Calu3 (cell line): ENCODE data around the gene RPS15. TPM values are rescaled to one million over a fixed set of nuclear protein-coding genes. Genes with fewer than 3 reads are reported as not detected.

ENCODE experiments used
- BruUV-seq: library from RNA; stranded (reverse); fragments of 400-500 nt; replicated peaks from 2 replicates; lab custom pipeline; 2021; lab: Mats Ljungman, UMichigan
- CTCF ChIA-PET: fragments of 300-600 bp; sonication (Branson Sonifier 250); formaldehyde crosslinking; loops from one replicate; lab custom pipeline; 2022; ENCODE audit warnings: antibody characterized with exemption; lab: Charles Lee
- DNase-seq: peaks from one replicate; pipeline ENCODE4 v3.0.0; 2022
- H3K27ac Mint-ChIP-seq: one replicate; pipeline ENCODE4 v1.8.0; 2022; ENCODE audit warnings: mixed read lengths; ENCODE audit not compliant: unreplicated experiment
- H3K27me3 Mint-ChIP-seq: one replicate; pipeline ENCODE4 v1.8.0; 2022; ENCODE audit warnings: mixed read lengths; ENCODE audit not compliant: unreplicated experiment
- H3K36me3 Mint-ChIP-seq: one replicate; pipeline ENCODE4 v1.8.0; 2022; ENCODE audit warnings: mild to moderate bottlenecking, moderate library complexity, mixed read lengths; ENCODE audit not compliant: insufficient read depth, unreplicated experiment
- H3K4me1 Mint-ChIP-seq: one replicate; pipeline ENCODE4 v1.8.0; 2022; ENCODE audit warnings: mild to moderate bottlenecking, low read depth, mixed read lengths; ENCODE audit not compliant: unreplicated experiment
- H3K4me3 Mint-ChIP-seq: one replicate; pipeline ENCODE4 v1.8.0; 2022; ENCODE audit warnings: mild to moderate bottlenecking, low read depth, moderate library complexity, mixed read lengths; ENCODE audit not compliant: unreplicated experiment
- H3K9me3 Mint-ChIP-seq: one replicate; pipeline ENCODE4 v1.8.0; 2022; ENCODE audit warnings: low read depth, mixed read lengths; ENCODE audit not compliant: unreplicated experiment
- CTCF ChIP-seq: fragments of 200-600 bp; IDR thresholded peaks from one replicate; pipeline ENCODE4 v1.8.0; 2022; ENCODE audit warnings: antibody characterized with exemption; ENCODE audit not compliant: unreplicated experiment
- intact Hi-C: fragments of 100-400 bp; cut with micrococcal nuclease; formaldehyde crosslinking; loops from one replicate; pipeline ENCODE4 v1.10.0; 2022; ENCODE audit not compliant: unreplicated experiment
- total RNA-seq: library from RNA; stranded (reverse); gene quantifications from 2 replicates; pipeline ENCODE4 v1.2.3, GENCODE V29; 2022

Gene RPS15
- total RNA-seq, 1 experiment from 2014 or later, result 628 TPM

- H3K9me3 Mint-ChIP-seq, result no peaks in the 10 kb centered on the region
Observed at GRCh38 chr19:1406774-1407527, 31.2 kb upstream of the RPS15 start.

GRCh38 chr19:1407528-1408299 lies 30.5 kb upstream of the RPS15 start, which contains the start of gene DAZAP1:
Gene DAZAP1, plus strand, starts transcription at chr19:1407586. Its CDS starts 188 bp downstream, at chr19:1407774.
- intact Hi-C loops, result no loop called here
- Mint-ChIP-seq H3K27ac (no peak within 1 kb of the TSS), H3K36me3 (peaks cover 40% of the 10 kb centered on the region), H3K27me3 (no peaks in the 10 kb centered on the region), H3K4me3 (peak within 1 kb of the TSS; percentile 86), H3K9me3 (no peaks in the 10 kb centered on the region), H3K4me1 (peaks cover 33% of the 10 kb centered on the region)
- BruUV-seq, result no TSS peak
- no peak for TF ChIP-seq CTCF
- CTCF ChIA-PET, result no interaction called here
- peak; percentile 20 for DNase-seq

More at GRCh38 chr19:1406774-1407527, 31.2 kb upstream of the RPS15 start:
- Mint-ChIP-seq H3K4me1 (peaks cover 36% of the 10 kb centered on the region), H3K27ac (no peak overlapping the region), H3K36me3 (peaks cover 40% of the 10 kb centered on the region), H3K4me3 (peak overlapping the region; percentile 78), H3K27me3 (no peaks in the 10 kb centered on the region)
- no TSS peak for BruUV-seq
- CTCF ChIA-PET, result no interaction called here
- peak; percentile 98 for DNase-seq
- TF ChIP-seq CTCF, result peak; percentile 14
- intact Hi-C loops, result no loop called here

GRCh38 chr19:1408300-1409203 lies 29.6 kb upstream of the RPS15 start:
- no peak for TF ChIP-seq CTCF
- intact Hi-C loops, result no loop called here
- peaks cover 45% of the 10 kb centered on the region for H3K36me3 Mint-ChIP-seq
- peak; percentile 30 for DNase-seq
- H3K9me3 Mint-ChIP-seq, result no peaks in the 10 kb centered on the region
- CTCF ChIA-PET, result interaction anchor here (0.6 kb wide), 1 partner anchor 346 kb away, joined by 11 read pairs; no protein-coding TSS in a partner anchor
- peaks cover 26% of the 10 kb centered on the region for H3K4me1 Mint-ChIP-seq
- BruUV-seq, result TSS peak; percentile 70
- peak overlapping the region; percentile 86 for H3K4me3 Mint-ChIP-seq
- no peaks in the 10 kb centered on the region for H3K27me3 Mint-ChIP-seq
- peak overlapping the region; percentile 85 for H3K27ac Mint-ChIP-seq
